Right lobe of liver (tissue), 6 donors: ENCODE results near the gene LRRC7. TPM values are rescaled to one million over a fixed set of nuclear protein-coding genes. Genes with fewer than 3 reads are reported as not detected.

ENCODE experiments used
- ATAC-seq, 4 donors: fragments of 200-7000 bp; cut with Tn5 transposase; one replicate each; pipeline ENCODE4 v1.9.1; 2020; ENCODE audit warnings: mild to moderate bottlenecking in 4 of 4, moderate library complexity in 4 of 4
- DNase-seq, 3 donors: peaks; one replicate each; pipeline ENCODE4 v3.0.0-alpha.2; 2020
- H3K27ac ChIP-seq, 3 donors: fragments of 200-600 bp; one replicate each; pipeline ENCODE4 v1.8.0; 2022
- H3K27me3 ChIP-seq, 2 donors: fragments of 200-600 bp; one replicate each; pipeline ENCODE4 v1.8.0; 2022
- H3K36me3 ChIP-seq, 4 donors: fragments of 200-600 bp; sonication (generic) in 1 of 4; one replicate each; pipeline versions ENCODE4 v1.5.1 to v1.8.0; 2017 to 2022; ENCODE audit warnings: control low read depth in 1 of 4
- H3K4me1 ChIP-seq, 4 donors: fragments of 200-600 bp; sonication (generic) in 1 of 4; one replicate each; pipeline versions ENCODE4 v1.5.1 to v1.8.0; 2017 to 2022; ENCODE audit warnings: control low read depth in 1 of 4
- H3K4me3 ChIP-seq, 3 donors: fragments of 200-600 bp; one replicate each; pipeline ENCODE4 v1.8.0; 2022
- H3K9me3 ChIP-seq, 4 donors: fragments of 200-600 bp; sonication (generic) in 1 of 4; one replicate each; pipeline versions ENCODE4 v1.5.1 to v1.8.0; 2017 to 2022; ENCODE audit warnings: control low read depth in 1 of 4
- CTCF ChIP-seq, 4 donors: fragments of 200-600 bp in 3 of 4; fragments of 450-650 bp in 1 of 4; IDR thresholded peaks; one replicate each; pipeline versions ENCODE4 v1.5.1 to v1.8.0; 2016 to 2022; ENCODE audit warnings: antibody characterized with exemption in 4 of 4, mild to moderate bottlenecking in 2 of 4
- POLR2A ChIP-seq: fragments of 450-650 bp; IDR thresholded peaks from one replicate; pipeline ENCODE4 v1.6.1; 2017; ENCODE audit warnings: antibody characterized with exemption, mild to moderate bottlenecking
- WGBS: methylation state at CpG from one replicate; pipeline ENCODE4 v1.1.6; 2018; ENCODE audit warnings: low coverage, low lambda C conversion rate; ENCODE audit not compliant: insufficient coverage; ENCODE audit errors: missing lambda C conversion rate; 5-methylcytosine and 5-hydroxymethylcytosine counted together
- intact Hi-C, 2 donors: fragments of 100-400 bp; cut with DNase I; formaldehyde crosslinking; loops; one replicate each; pipeline versions ENCODE4 v1.11.2 to v1.14.1; 2022
- total RNA-seq, 6 experiments: library from RNA; depleted of rRNA in 2 of 6; stranded (reverse); fragments of >200 nt in 2 of 6; fragmentation: NEBNext Ultra II Directional in 3 of 6; extraction: Animal tissue kit (Norgen Biotek cat#: 25700) in 3 of 6; gene quantifications; one replicate each; pipeline versions ENCODE4 v1.1.0 to v1.2.4, GENCODE V29; 2016 to 2023
- donor health status: DM: no; HTN: yes; CAD: no.
- donor health status: DM: no; HTN: no; CAD: no.
- donor health status: DM: no; HTN: no; CAD: no.
- donor health status: DM: no; HTN: yes; CAD: no.
- donor health status: DM: no; HTN: yes; CAD: no.

Gene LRRC7
- total RNA-seq, 6 experiments from 2014 or later, result 0.06 to 0.66 (median 0.22) TPM

GRCh38 chr1:70112838-70113237 is 545.1 kb downstream of the LRRC7 start:
- 66% methylated on average over 5 of the region's 5 CpGs for WGBS
- ATAC-seq, result no peak
- no peaks in the 10 kb centered on the region for H3K36me3 ChIP-seq

GRCh38 chr1:70115315-70115714 is 547.6 kb downstream of the LRRC7 start:
- H3K4me1 ChIP-seq, result no peaks in the 10 kb centered on the region
- TF ChIP-seq POLR2A (no peak), CTCF (IDR thresholded peaks at IDR 0.05) (no peak)
- 55% methylated on average over 3 of the region's 3 CpGs for WGBS
- no peaks in the 10 kb centered on the region for H3K27me3 ChIP-seq
- H3K27ac ChIP-seq, result no peak overlapping the region
- no peaks in the 10 kb centered on the region for H3K9me3 ChIP-seq
- DNase-seq, result no peak
- intact Hi-C loops, result no loop called here
- no peak for ATAC-seq
- no peak overlapping the region for H3K4me3 ChIP-seq
- peaks cover 0 to under 1% (median 0%) of the 10 kb centered on the region in 4 donors for H3K36me3 ChIP-seq

More at GRCh38 chr1:70112838-70113237, 545.1 kb downstream of the LRRC7 start:
- Histone ChIP-seq H3K27ac (no peak overlapping the region), H3K4me3 (no peak overlapping the region), H3K9me3 (no peaks in the 10 kb centered on the region), H3K27me3 (no peaks in the 10 kb centered on the region), H3K4me1 (no peaks in the 10 kb centered on the region)
- TF ChIP-seq POLR2A (no peak), CTCF (IDR thresholded peaks at IDR 0.05) (no peak)
- intact Hi-C loops, result no loop called here
- no peak for DNase-seq

- no peak for DNase-seq
- H3K36me3 ChIP-seq, result peaks cover 0 to 2% (median 0%) of the 10 kb centered on the region in 4 donors
Measured at GRCh38 chr1:70117046-70117445, 549.3 kb downstream of the LRRC7 start.

GRCh38 chr1:70134148-70134547 is 566.4 kb downstream of the LRRC7 start:
- peaks cover 0 to 9% (median 0%) of the 10 kb centered on the region in 4 donors for H3K4me1 ChIP-seq
- 51% methylated on average over 3 of the region's 3 CpGs for WGBS
- DNase-seq, result no peak
- H3K27me3 ChIP-seq, result no peaks in the 10 kb centered on the region
- no peaks in the 10 kb centered on the region for H3K9me3 ChIP-seq
- ATAC-seq, result no peak
- intact Hi-C loops, result loop anchor here in 1 of 2 donors (10.0 kb wide), 1 partner anchor 371 kb away; no protein-coding TSS in a partner anchor
- TF ChIP-seq POLR2A (no peak), CTCF (IDR thresholded peaks at IDR 0.05) (no peak)
- no peak overlapping the region for H3K27ac ChIP-seq
- no peaks in the 10 kb centered on the region for H3K36me3 ChIP-seq
- H3K4me3 ChIP-seq, result no peak overlapping the region

More at GRCh38 chr1:70117046-70117445, 549.3 kb downstream of the LRRC7 start:
- H3K27me3 ChIP-seq, result no peaks in the 10 kb centered on the region
- no peak for TF ChIP-seq CTCF (IDR thresholded peaks at IDR 0.05)
- no peak for TF ChIP-seq POLR2A
- no peaks in the 10 kb centered on the region for H3K4me1 ChIP-seq
- no peaks in the 10 kb centered on the region for H3K9me3 ChIP-seq
- H3K27ac ChIP-seq, result no peak overlapping the region
- H3K4me3 ChIP-seq, result no peak overlapping the region
- no peak for ATAC-seq
- intact Hi-C loops, result no loop called here

- Histone ChIP-seq H3K36me3 (peaks cover 0 to 10% (median 0%) of the 10 kb centered on the region in 4 donors), H3K4me1 (no peaks in the 10 kb centered on the region), H3K9me3 (no peaks in the 10 kb centered on the region), H3K4me3 (no peak overlapping the region), H3K27ac (no peak overlapping the region), H3K27me3 (no peaks in the 10 kb centered on the region)
- ATAC-seq (no peak), DNase-seq (no peak)
- TF ChIP-seq POLR2A (no peak), CTCF (IDR thresholded peaks at IDR 0.05) (no peak)
- intact Hi-C loops, result no loop called here
Measured at GRCh38 chr1:70140343-70140742, 572.6 kb downstream of the LRRC7 start.
